Endothelial cell of umbilical vein (primary cell): Measurements from ENCODE around the gene GOLGA8F. TPM values are rescaled to one million over a fixed set of nuclear protein-coding genes. Genes with fewer than 3 reads are reported as not detected.
"Not testable (repeated sequence)": the region's sequence is repeated elsewhere in the genome, so short reads cannot be mapped to it uniquely, and the experiment has no call there.

Source experiments
- BruUV-seq: library from RNA; stranded (reverse); fragments of 400-500 nt; replicated peaks from 2 replicates; lab custom pipeline; 2021; lab: Mats Ljungman, UMichigan
- CTCF ChIA-PET: fragments of 300-600, 350-600 bp; sonication (Branson Sonifier 250); formaldehyde crosslinking; loops from one replicate; lab custom pipeline; 2021; ENCODE audit warnings: antibody characterized with exemption, inconsistent platforms; lab: Charles Lee
- POLR2A ChIA-PET: fragments of 300-600, 350-600 bp; sonication (Branson Sonifier 250); formaldehyde crosslinking; loops from one replicate; lab custom pipeline; 2021; ENCODE audit warnings: antibody characterized with exemption, inconsistent platforms; lab: Charles Lee
- DNase-seq: peaks from one replicate; pipeline ENCODE4 v3.0.0-alpha.2; 2011; ENCODE audit warnings: low read depth, low spot score
- FAIRE-seq: peaks from 2 replicates; lab custom pipeline; 2011; peaks lifted over from hg19 to GRCh38; lab: Jason Lieb, UNC
- H2AFZ ChIP-seq: 2 replicates; pipeline ENCODE4 v1.6.0; 2012; ENCODE audit warnings: low read depth, low read length, control low read depth, inconsistent platforms
- H3K27ac ChIP-seq: 2 replicates; pipeline ENCODE4 v1.5.1; 2011; ENCODE audit warnings: low read depth, mild to moderate bottlenecking, control low read depth, low read length, moderate library complexity; ENCODE audit not compliant: insufficient read depth
- H3K27me3 ChIP-seq, 2 experiments: 2 replicates each; pipeline versions ENCODE4 v1.6.0 to v1.6.1; 2011; ENCODE audit warnings: low read length in 2 of 2, mixed read lengths in 1 of 2; ENCODE audit not compliant: control insufficient read depth in 2 of 2, insufficient read depth in 2 of 2
- H3K36me3 ChIP-seq, 2 experiments: 2 replicates in 1 of 2; 3 replicates in 1 of 2; pipeline ENCODE4 v1.5.1; 2011; ENCODE audit warnings: low read length in 2 of 2, mild to moderate bottlenecking in 1 of 2, moderate library complexity in 1 of 2; ENCODE audit not compliant: control insufficient read depth in 2 of 2, insufficient read depth in 2 of 2; ENCODE audit errors: extremely low read depth in 1 of 2
- H3K4me1 ChIP-seq: 3 replicates; pipeline ENCODE4 v1.5.1; 2011; ENCODE audit warnings: mild to moderate bottlenecking, low read length; ENCODE audit not compliant: control insufficient read depth, insufficient read depth; ENCODE audit errors: extremely low read depth
- H3K4me2 ChIP-seq: 2 replicates; pipeline ENCODE4 v1.6.1; 2011; ENCODE audit warnings: low read length, control low read depth, mixed read lengths; ENCODE audit not compliant: insufficient read depth
- H3K4me3 ChIP-seq, 3 experiments: fragments of 200-600 bp in 1 of 3; sonication (generic), shearing (Covaris generic) in 1 of 3; replicated peaks in 1 of 3; 2 replicates each; pipeline ENCODE4 v1.5.1; 2011 to 2016; ENCODE audit warnings: control low read depth in 3 of 3, low read length in 3 of 3, mild to moderate bottlenecking in 2 of 3, inconsistent platforms in 1 of 3, low read depth in 1 of 3, moderate library complexity in 1 of 3; ENCODE audit not compliant: insufficient read depth in 1 of 3
- H3K79me2 ChIP-seq: 2 replicates; pipeline ENCODE4 v1.6.0; 2012; ENCODE audit warnings: low read length, inconsistent platforms; ENCODE audit not compliant: control insufficient read depth, insufficient read depth
- H3K9ac ChIP-seq: replicated peaks from 2 replicates; pipeline ENCODE3; 2011; ENCODE audit warnings: low read length, control low read depth; ENCODE audit not compliant: insufficient read depth; ENCODE audit errors: extremely low read depth
- H3K9me1 ChIP-seq: replicated peaks from 3 replicates; pipeline ENCODE4 v1.6.0; 2011; ENCODE audit warnings: mild to moderate bottlenecking, low read length; ENCODE audit not compliant: control insufficient read depth, insufficient read depth; ENCODE audit errors: extremely low read depth
- H3K9me3 ChIP-seq: replicated peaks from 2 replicates; pipeline ENCODE4 v1.5.1; 2012; ENCODE audit warnings: low read length, inconsistent platforms; ENCODE audit not compliant: control insufficient read depth, insufficient read depth
- H4K20me1 ChIP-seq: replicated peaks from 2 replicates; pipeline ENCODE3; 2011; ENCODE audit warnings: mild to moderate bottlenecking, low read length; ENCODE audit not compliant: control insufficient read depth, insufficient read depth; ENCODE audit errors: extremely low read depth
- dilution Hi-C: fragments of 300-500 bp; cut with MboI; formaldehyde crosslinking; loops from one replicate; pipeline ENCODE4 v1.15.0; 2019; ENCODE audit warnings: low sequenced_read_pairs; ENCODE audit not compliant: extremely low pct_ligation_motif_present
- intact Hi-C: fragments of 100-400 bp; cut with micrococcal nuclease; formaldehyde crosslinking; loops from one replicate; pipeline ENCODE4 v1.10.0; 2022
- polyA plus RNA-seq, 4 experiments: library from polyadenylated mRNA; depleted of rRNA in 3 of 4; stranded (reverse) in 3 of 4; unstranded in 1 of 4; fragments of >200 nt; gene quantifications; 2 replicates each; pipeline versions ENCODE4 v1.2.1 to v1.2.3, GENCODE V29; 2011 to 2012; ENCODE audit warnings: missing spikeins in 1 of 4
- total RNA-seq: library from RNA; stranded (reverse); gene quantifications from 2 replicates; pipeline ENCODE4 v1.2.3, GENCODE V29; 2021

GOLGA8F gene
- total and polyA plus RNA-seq, 2 donors (not counting 3 experiments of a cell fraction or from before 2014, with no cell fraction given) = not detected

DNA sequence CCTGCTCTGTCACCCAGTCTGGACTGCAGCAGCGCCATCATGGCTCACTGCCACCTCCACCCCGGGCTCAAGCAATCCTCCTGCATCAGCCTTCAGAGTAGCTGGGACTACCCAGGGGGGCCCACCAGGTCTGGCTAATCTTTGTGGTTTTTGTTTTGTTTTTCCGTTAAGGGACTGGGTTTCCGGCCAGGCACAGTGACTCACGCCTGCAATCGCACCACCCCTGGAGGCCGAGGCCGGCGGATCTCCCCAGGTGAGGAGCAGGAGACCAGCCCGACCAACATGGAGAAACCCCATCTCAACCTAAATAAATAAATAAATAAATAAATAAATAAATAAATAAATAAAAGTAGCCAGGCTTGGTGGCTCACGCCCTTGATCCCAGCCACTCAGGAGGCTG is 17.6 kb downstream of the GOLGA8F start:
- CTCF ChIA-PET, H3K27me3 ChIP-seq, H3K4me1 ChIP-seq, H2AFZ ChIP-seq, DNase-seq, H3K36me3 ChIP-seq, intact Hi-C loops, FAIRE-seq, H3K9me3 ChIP-seq, H3K4me2 ChIP-seq, BruUV-seq, H3K27ac ChIP-seq, H3K4me3 ChIP-seq, POLR2A ChIA-PET, dilution Hi-C loops, H4K20me1 ChIP-seq, H3K79me2 ChIP-seq, H3K9ac ChIP-seq, H3K9me1 ChIP-seq: not testable (repeated sequence)

DNA sequence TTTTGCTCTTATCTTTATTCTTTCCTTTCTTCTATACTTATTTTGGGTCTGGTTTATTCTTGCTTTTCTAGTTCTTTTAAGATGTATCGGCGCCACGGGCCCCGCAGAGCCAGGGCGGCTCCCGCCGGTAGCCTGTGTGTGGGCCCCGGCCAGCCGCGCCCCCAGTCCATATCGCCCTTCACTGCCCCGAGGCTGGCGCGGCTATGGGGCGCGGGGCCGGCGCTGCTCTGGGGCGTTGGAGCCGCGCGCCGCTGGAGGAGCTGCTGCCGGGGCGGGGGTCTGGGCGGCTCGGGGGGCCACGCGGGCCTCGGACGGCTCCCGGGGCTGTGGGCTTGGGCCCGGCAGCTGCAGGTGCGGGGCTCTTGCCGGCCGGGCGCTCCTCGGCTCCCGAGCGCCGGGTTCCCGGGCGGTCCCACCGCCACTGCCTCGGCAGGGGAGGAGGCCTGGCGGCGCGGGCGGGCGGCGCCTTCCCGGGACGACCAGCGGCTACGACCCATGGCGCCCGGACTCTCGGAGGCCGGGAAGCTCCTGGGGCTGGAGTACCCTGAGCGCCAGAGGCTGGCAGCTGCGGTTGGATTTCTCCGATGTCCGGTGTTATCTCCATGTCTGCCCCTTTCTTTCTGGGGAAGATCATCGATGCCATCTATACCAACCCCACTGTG is 24.4 kb downstream of the GOLGA8F start:
- H2AFZ ChIP-seq, H3K4me2 ChIP-seq, BruUV-seq, H3K4me1 ChIP-seq, H3K9me1 ChIP-seq, intact Hi-C loops, H3K4me3 ChIP-seq, H4K20me1 ChIP-seq, CTCF ChIA-PET, H3K27ac ChIP-seq, H3K36me3 ChIP-seq, POLR2A ChIA-PET, dilution Hi-C loops, H3K27me3 ChIP-seq, H3K9me3 ChIP-seq, FAIRE-seq, H3K79me2 ChIP-seq, H3K9ac ChIP-seq, DNase-seq: not testable (repeated sequence)

DNA sequence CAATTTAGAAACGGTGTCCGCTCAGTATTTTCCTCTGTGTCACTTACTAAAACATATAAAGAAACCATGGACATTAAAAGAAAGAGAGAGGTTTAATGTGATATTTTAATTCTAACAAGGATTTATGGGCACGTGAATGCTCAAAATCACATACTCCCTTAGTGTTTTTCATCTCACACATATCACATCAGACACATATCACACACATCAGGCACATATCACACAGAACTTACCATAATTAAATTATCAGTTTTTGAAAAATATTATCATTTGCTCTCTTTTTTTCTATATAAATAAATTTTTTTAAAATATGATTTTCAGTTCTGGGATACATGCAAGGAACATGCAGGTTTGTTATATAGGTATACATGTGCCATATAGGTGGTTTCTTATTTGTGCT is 42.0 kb downstream of the GOLGA8F start:
- H3K79me2 ChIP-seq, H3K4me1 ChIP-seq, H3K4me2 ChIP-seq, H3K36me3 ChIP-seq, FAIRE-seq, H3K9ac ChIP-seq, CTCF ChIA-PET, BruUV-seq, DNase-seq, H4K20me1 ChIP-seq, POLR2A ChIA-PET, dilution Hi-C loops, H3K27ac ChIP-seq, intact Hi-C loops, H3K9me3 ChIP-seq, H3K9me1 ChIP-seq, H3K4me3 ChIP-seq, H2AFZ ChIP-seq, H3K27me3 ChIP-seq: not testable (repeated sequence)

DNA sequence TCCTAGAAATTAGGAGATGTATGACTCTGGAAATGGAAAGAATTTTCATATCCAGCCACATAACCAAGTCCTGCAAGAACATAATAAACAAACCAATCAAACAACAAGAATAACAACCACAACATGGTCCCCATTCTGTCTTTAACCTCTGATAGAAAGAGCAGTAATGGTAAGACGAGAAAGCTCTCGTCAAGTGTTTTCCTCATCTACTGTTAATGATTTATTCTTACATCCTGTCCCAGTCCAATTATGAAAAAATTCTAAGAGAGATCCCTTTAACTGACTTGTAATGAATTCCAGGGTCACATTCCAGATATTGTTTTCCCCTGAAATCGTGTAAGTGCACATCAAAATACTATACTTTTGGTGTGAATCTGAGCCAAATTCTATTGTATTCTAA is 57.1 kb downstream of the GOLGA8F start:
- H2AFZ ChIP-seq, DNase-seq, POLR2A ChIA-PET, H3K9me1 ChIP-seq, H3K9me3 ChIP-seq, FAIRE-seq, intact Hi-C loops, H3K27ac ChIP-seq, H3K9ac ChIP-seq, dilution Hi-C loops, CTCF ChIA-PET, H3K27me3 ChIP-seq, H3K4me3 ChIP-seq, H3K4me1 ChIP-seq, H3K4me2 ChIP-seq, H4K20me1 ChIP-seq, H3K36me3 ChIP-seq, BruUV-seq, H3K79me2 ChIP-seq: not testable (repeated sequence)
